Epithelial cell of esophagus (primary cell): ENCODE data around the gene CNNM4.
"Not testable (repeated sequence)": the region's sequence is repeated elsewhere in the genome, so short reads cannot be mapped to it uniquely, and the experiment has no call there.

ENCODE experiments used
- DNase-seq: peaks from one replicate; pipeline ENCODE4 v3.0.0; 2010; ENCODE audit warnings: low read depth
- H3K4me3 ChIP-seq: 2 replicates; pipeline ENCODE4 v1.5.1; 2011; ENCODE audit warnings: mild to moderate bottlenecking, low read length, control low read depth
- TF ChIP-seq, protein P1 (sequence below): IDR thresholded peaks from 2 replicates; pipeline ENCODE4 v1.5.1; 2011; ENCODE audit warnings: low read depth, mild to moderate bottlenecking, low read length, control low read depth, inconsistent platforms; ENCODE audit not compliant: insufficient read depth; ENCODE audit errors: missing control alignments

CNNM4 gene

DNA sequence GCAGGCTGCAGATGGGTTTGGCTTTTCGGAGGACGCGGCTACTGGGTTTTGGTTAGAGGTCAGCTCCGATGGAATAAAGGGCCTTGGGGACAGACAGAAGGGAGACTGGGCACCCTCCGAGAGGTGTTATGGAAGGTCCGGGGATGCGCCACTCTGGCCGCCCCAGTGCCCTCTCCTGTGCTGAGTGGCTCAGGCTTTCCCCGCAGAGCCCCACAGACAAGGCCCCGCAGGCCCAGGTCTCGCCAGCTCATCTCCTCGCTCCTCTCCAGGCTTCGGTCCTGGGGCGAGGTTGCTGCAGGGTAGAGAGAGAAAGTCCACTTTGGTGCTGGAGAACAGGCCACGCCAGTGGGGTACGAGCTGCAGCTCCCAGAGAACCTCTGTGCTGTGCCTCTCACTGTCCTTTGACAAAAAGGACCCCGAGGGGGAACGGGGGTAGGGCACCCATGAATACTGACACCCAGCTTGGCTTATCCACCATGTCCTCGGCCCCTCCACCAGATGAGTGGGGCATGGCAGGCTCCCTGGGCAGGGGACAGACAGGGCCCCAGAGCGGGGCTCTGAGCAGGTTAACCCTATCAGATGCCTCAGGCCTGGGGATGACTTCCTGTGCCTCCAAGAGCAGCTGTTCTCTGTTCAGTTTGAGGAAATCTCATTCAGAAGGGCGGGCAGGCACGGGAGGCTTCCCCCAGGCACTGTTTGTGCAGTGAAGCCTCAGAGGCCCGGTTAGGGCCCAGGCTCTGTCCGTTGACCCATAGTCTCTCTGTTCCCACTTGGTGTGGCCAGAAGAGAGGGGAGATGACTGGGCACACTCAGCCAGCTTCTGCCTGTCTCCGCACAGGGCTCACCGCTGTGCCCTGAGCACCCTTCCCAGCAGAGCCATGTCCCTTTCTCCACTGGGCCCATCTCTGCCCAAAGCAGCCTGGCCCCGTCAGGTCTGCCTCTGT, 39.6 kb downstream of the CNNM4 start:
- no peak for DNase-seq
- TF ChIP-seq, protein P1, sequence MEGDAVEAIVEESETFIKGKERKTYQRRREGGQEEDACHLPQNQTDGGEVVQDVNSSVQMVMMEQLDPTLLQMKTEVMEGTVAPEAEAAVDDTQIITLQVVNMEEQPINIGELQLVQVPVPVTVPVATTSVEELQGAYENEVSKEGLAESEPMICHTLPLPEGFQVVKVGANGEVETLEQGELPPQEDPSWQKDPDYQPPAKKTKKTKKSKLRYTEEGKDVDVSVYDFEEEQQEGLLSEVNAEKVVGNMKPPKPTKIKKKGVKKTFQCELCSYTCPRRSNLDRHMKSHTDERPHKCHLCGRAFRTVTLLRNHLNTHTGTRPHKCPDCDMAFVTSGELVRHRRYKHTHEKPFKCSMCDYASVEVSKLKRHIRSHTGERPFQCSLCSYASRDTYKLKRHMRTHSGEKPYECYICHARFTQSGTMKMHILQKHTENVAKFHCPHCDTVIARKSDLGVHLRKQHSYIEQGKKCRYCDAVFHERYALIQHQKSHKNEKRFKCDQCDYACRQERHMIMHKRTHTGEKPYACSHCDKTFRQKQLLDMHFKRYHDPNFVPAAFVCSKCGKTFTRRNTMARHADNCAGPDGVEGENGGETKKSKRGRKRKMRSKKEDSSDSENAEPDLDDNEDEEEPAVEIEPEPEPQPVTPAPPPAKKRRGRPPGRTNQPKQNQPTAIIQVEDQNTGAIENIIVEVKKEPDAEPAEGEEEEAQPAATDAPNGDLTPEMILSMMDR, result no peak
- no peak overlapping the region for H3K4me3 ChIP-seq

DNA sequence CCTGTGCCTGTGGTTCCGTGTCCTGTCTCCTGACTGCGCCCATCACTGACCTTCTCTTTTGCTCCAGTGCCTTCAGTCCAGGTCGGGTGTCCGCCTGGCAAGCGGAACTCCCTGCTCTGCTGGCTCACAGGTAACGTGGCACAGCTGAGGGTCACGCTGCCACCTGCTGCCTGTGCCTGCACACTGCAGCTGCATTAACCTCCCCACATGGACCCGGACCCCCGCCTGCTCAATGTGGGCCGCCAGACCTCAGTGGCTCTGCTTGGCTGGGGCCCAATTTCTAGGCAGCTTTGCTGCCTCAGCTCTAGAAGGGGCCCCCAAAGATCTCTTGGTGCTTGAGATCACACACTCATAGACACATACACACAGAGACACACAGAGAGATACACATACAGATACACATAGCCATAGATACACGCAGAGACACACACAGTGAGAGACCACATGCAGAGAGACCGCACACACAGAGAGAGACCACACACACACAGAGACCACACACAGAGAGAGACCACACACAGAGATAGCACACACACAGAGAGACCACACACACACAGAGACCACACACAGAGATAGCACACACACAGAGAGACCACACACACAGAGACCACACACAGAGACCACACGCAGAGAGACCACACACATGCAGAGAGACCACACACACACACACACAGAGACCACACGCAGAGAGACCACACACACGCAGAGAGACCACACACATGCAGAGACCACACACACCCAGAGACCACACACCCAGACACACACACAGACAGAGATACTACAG, 40.5 kb downstream of the CNNM4 start:
- H3K4me3 ChIP-seq, result no peak overlapping the region
- DNase-seq, result peak; percentile 72
- TF ChIP-seq, protein P1, result peak; percentile 89

DNA sequence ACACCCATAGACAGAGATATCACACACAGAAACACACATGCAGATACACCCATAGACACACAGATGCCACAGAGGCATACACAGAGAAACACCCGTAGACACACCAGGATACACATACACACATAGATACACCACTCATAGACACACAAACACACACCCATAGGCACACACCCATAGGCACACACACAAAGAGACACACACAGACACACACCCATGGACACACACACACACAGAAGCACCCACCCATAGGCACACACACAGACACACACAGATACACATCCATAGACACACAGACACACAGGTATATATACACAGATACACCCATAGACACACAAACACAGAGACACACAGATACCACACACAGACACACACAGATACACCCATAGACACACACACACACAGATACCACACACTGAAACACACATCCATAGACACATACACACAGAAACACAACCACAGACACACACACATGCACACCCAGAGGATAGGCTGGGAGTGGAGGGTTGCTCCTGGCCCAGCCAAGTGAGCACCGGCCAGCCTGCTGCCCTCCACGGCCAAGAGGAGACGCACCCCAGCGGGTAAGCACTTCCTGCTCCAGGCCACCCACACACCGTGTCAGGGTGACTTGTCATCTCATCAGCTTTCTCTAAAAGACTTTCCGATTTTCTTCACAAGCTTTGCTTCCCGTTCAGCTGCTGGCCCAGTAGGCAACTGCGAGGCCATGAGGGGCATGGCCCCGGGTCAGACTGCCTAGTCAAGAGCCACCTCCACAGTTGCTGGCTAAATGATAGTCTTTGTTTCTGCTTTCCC, 41.3 kb downstream of the CNNM4 start:
- no peak overlapping the region for H3K4me3 ChIP-seq
- DNase-seq, result no peak
- TF ChIP-seq, protein P1, result no peak

DNA sequence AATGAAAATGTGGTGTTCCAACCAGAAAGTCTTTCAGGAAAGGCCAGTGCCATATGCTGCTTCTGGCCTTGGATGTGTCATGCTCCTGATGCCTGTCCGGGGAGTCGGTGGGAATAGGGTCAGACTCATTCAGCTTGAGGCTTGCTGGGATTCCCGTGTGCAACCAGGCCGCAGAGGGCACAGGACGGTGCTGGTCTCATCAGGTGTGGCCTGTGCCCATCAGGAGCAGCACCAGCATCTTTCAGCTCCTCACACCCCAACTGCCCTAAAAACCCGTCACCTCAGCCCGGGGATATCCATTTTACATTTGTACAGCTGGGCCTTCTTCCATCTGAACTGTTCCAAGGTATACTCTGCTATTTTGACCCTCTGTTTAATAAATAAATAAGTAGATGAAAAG, 42.0 kb downstream of the CNNM4 start:
- H3K4me3 ChIP-seq, result no peak overlapping the region
- TF ChIP-seq, protein P1, result no peak
- DNase-seq, result no peak

DNA sequence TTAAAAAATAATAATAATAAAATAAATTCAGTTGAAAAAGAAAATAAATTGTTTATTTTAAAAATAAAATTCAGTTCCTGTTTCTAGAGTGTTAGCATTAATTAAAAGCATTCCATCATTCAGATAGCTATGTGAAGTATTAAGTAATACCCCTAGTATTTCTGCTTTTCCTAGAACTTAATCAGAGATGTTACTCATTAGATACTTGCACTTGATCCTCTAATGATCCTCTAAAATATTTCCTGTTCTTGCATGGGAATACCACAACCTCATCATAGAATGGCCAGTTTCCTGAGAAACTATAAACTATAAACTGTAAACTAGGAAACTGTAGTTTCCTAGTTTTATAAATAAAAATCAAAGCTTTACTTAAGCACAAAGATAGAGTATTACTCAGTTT, 44.3 kb downstream of the CNNM4 start:
- TF ChIP-seq, protein P1, result no peak
- DNase-seq, result no peak
- H3K4me3 ChIP-seq, result no peak overlapping the region

DNA sequence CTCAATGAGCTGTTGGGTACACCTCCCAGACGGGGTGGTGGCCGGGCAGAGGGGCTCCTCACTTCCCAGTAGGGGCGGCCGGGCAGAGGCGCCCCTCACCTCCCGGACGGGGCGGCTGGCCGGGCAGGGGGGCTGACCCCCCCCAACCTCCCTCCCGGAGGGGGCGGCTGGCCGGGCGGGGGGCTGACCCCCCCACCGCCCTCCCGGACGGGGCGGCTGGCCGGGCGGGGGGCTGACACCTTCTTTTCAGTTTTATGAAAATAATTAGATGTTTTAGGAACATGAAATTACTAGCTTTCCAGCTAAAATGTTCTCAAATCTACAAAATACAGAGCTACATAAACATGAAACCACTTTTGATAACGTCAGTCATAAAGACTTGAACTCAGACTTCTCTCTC, 45.2 kb downstream of the CNNM4 start:
- not testable (repeated sequence) for DNase-seq, H3K4me3 ChIP-seq
